ENCODE measurements around the gene CDC5L. TPM values are rescaled to one million over a fixed set of nuclear protein-coding genes. Genes with fewer than 3 reads are reported as not detected.

The CDC5L gene
- total and polyA plus RNA-seq, 2 of the 13 experiments (the other 11 are each of a cell fraction or from before 2014, with no cell fraction given): 11.0 to 34.2 TPM

GRCh38 chr6:44387346-44388134 lies at the start of gene CDC5L (continued):
- 0 out of 2 replicates have a peak, but pooled peaks have one; percentile 69 for TF ChIP-seq ZNF142 (CRISPR knock-in tag; IDR thresholded peaks at IDR 0.05)
- peak; percentile 88 for TF ChIP-seq CREB3 (CRISPR knock-in tag; IDR thresholded peaks at IDR 0.05)
- peak; percentile 90; the same call in 1 of the 2 replicates for TF ChIP-seq NFKB2 (CRISPR knock-in tag; IDR thresholded peaks at IDR 0.05; ENCODE audit: borderline replicate concordance)
- peak; percentile 80; the same call in 1 of the 2 replicates for TF ChIP-seq MAZ (IDR thresholded peaks at IDR 0.05; ENCODE audit: borderline replicate concordance, low read depth, low read length)
- peak; percentile 74; the same call in 1 of the 2 replicates for TF ChIP-seq MAZ (CRISPR knock-in tag; IDR thresholded peaks at IDR 0.05; ENCODE audit: low read depth)
- TF ChIP-seq GMEB2 (CRISPR knock-in tag; IDR thresholded peaks at IDR 0.05; ENCODE audit: low read depth): peak; percentile 61; the same call in 1 of the 2 replicates
- TF ChIP-seq ZNF275 (CRISPR knock-in tag; IDR thresholded peaks at IDR 0.05; ENCODE audit: borderline replicate concordance): peak; percentile 89; the same call in 1 of the 2 replicates
- TF ChIP-seq ZFP41 (CRISPR knock-in tag; IDR thresholded peaks at IDR 0.05; ENCODE audit: borderline replicate concordance): no peak
- no peak for TF ChIP-seq ZNF570 (CRISPR knock-in tag; IDR thresholded peaks at IDR 0.05; ENCODE audit: borderline replicate concordance)
- TF ChIP-seq ZNF10 (CRISPR knock-in tag; IDR thresholded peaks at IDR 0.05; ENCODE audit: borderline replicate concordance, low read depth): no peak
- TF ChIP-seq ZMYM3 (CRISPR knock-in tag; IDR thresholded peaks at IDR 0.05): no peak
- TF ChIP-seq ZNF432 (CRISPR knock-in tag; IDR thresholded peaks at IDR 0.05; ENCODE audit: borderline replicate concordance): no peak
- TF ChIP-seq HOMEZ (CRISPR knock-in tag; IDR thresholded peaks at IDR 0.05; ENCODE audit: low read depth): peak; percentile 75; the same call in 1 of the 2 replicates
- TF ChIP-seq ZBTB25 (CRISPR knock-in tag; IDR thresholded peaks at IDR 0.05): peak; percentile 46
- no peak for TF ChIP-seq ZNF558 (CRISPR knock-in tag; IDR thresholded peaks at IDR 0.05; ENCODE audit: borderline replicate concordance)
